Right atrium auricular region (tissue), 2 donors: ENCODE data around the gene NEDD4L. TPM values are rescaled to one million over a fixed set of nuclear protein-coding genes. Genes with fewer than 3 reads are reported as not detected.

Experiments used
- DNase-seq: peaks from one replicate; pipeline ENCODE4 v3.0.0-alpha.2; 2019; ENCODE audit warnings: low spot score
- H3K27ac ChIP-seq, 2 donors: fragments of 200-600 bp; sonication (generic); 1 replicate in 1 of 2; 2 replicates in 1 of 2; pipeline ENCODE4 v1.5.1; 2016 to 2019
- H3K27me3 ChIP-seq, 2 donors: fragments of 200-600 bp; sonication (generic); one replicate each; pipeline versions ENCODE4 v1.5.1 to v1.6.0; 2017 to 2019
- H3K36me3 ChIP-seq: fragments of 200-600 bp; sonication (generic); one replicate; pipeline ENCODE4 v1.5.1; 2016
- H3K4me1 ChIP-seq, 2 donors: fragments of 200-600 bp; sonication (generic); one replicate each; pipeline versions ENCODE4 v1.5.1 to v1.6.0; 2017 to 2019
- H3K4me3 ChIP-seq, 2 donors: fragments of 200-600 bp; sonication (generic); 1 replicate in 1 of 2; 2 replicates in 1 of 2; pipeline ENCODE4 v1.5.1; 2017 to 2019; ENCODE audit warnings: mild to moderate bottlenecking in 1 of 2, moderate library complexity in 1 of 2
- H3K9me3 ChIP-seq, 2 donors: fragments of 200-600 bp; sonication (generic); one replicate each; pipeline ENCODE4 v1.5.1; 2019
- CTCF ChIP-seq, 2 donors: fragments of 200-600 bp; sonication (generic); IDR thresholded peaks; one replicate each; pipeline ENCODE4 v1.5.1; 2019; ENCODE audit warnings: antibody characterized with exemption in 2 of 2
- total RNA-seq, 2 donors: library from RNA; depleted of rRNA; stranded (reverse); fragments of >200 nt; gene quantifications; one replicate each; pipeline ENCODE4 v1.1.0, GENCODE V29; 2016

Gene NEDD4L
- total RNA-seq, 2 donors from 2014 or later, result 45.0 to 68.0 TPM

DNA sequence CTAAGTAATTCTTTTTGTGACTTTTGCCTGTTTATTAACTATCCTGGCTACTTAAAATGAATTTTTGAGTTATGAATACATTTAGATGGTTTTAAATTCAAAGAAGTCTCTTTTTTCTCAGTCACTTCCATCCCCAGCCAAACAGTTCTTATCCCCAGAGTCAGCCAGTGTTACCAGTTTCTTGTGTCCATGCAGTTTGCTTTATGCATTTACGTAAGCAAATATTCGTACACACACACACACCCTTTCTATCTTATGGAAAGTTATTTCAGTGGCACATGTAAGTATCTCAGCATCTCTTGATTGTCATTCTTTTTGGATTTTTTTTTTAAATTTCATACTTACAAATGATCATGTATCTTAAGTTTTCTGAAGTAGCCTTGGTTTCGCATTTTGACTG lies 113.2 kb downstream of the NEDD4L start:
- Histone ChIP-seq H3K9me3 (no peaks in the 10 kb centered on the region), H3K27ac (no peak overlapping the region), H3K27me3 (no peaks in the 10 kb centered on the region), H3K4me1 (no peaks in the 10 kb centered on the region), H3K4me3 (no peak overlapping the region), H3K36me3 (no peaks in the 10 kb centered on the region)
- TF ChIP-seq CTCF (IDR thresholded peaks at IDR 0.05), result no peak
- no peak for DNase-seq

GRCh38 chr18:58158008-58158407 lies 114.0 kb downstream of the NEDD4L start:
- Histone ChIP-seq H3K27ac (no peak overlapping the region), H3K36me3 (no peaks in the 10 kb centered on the region), H3K4me1 (no peaks in the 10 kb centered on the region), H3K27me3 (no peaks in the 10 kb centered on the region), H3K4me3 (no peak overlapping the region), H3K9me3 (no peaks in the 10 kb centered on the region)
- peak; percentile 32 for DNase-seq
- TF ChIP-seq CTCF (IDR thresholded peaks at IDR 0.05), result no peak

- Histone ChIP-seq H3K4me1 (no peaks in the 10 kb centered on the region), H3K27me3 (no peaks in the 10 kb centered on the region), H3K4me3 (no peak overlapping the region), H3K9me3 (no peaks in the 10 kb centered on the region), H3K36me3 (no peaks in the 10 kb centered on the region), H3K27ac (no peak overlapping the region)
- DNase-seq, result peak; percentile 21
- TF ChIP-seq CTCF (IDR thresholded peaks at IDR 0.05), result no peak
Observed at GRCh38 chr18:58158459-58158858, 114.4 kb downstream of the NEDD4L start.

GRCh38 chr18:58161659-58162058 lies 117.6 kb downstream of the NEDD4L start:
- no peak for TF ChIP-seq CTCF (IDR thresholded peaks at IDR 0.05)
- Histone ChIP-seq H3K27ac (no peak overlapping the region), H3K4me1 (no peaks in the 10 kb centered on the region)

DNA sequence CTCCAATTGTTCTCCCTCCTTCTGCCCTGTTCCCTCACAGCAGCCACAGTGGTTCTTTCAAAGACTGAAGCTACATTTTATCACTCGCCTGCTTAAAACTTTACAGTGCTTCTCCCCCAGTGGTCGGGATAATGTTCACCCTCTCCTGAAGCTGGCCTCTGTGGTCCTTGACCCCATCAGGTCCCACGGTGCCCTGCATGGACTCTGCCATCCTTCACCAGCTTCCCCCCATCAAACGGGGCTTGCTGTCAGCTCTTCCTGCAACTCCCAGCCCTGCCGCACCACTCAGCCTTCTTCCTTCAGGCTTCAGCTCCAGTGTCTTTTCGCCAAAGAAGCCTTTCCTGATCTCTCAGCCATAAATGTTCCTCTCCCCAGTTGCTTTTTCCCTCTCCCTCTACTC lies 118.1 kb downstream of the NEDD4L start:
- Histone ChIP-seq H3K9me3 (no peaks in the 10 kb centered on the region), H3K4me3 (no peak overlapping the region), H3K36me3 (no peaks in the 10 kb centered on the region), H3K4me1 (no peaks in the 10 kb centered on the region), H3K27me3 (no peaks in the 10 kb centered on the region), H3K27ac (no peak overlapping the region)
- TF ChIP-seq CTCF (IDR thresholded peaks at IDR 0.05), result no peak
- no peak for DNase-seq

More at GRCh38 chr18:58161659-58162058, 117.6 kb downstream of the NEDD4L start:
- DNase-seq, result peak; percentile 18
- Histone ChIP-seq H3K4me3 (no peak overlapping the region), H3K9me3 (no peaks in the 10 kb centered on the region), H3K27me3 (no peaks in the 10 kb centered on the region), H3K36me3 (no peaks in the 10 kb centered on the region)

- Histone ChIP-seq H3K9me3 (no peaks in the 10 kb centered on the region), H3K27me3 (no peaks in the 10 kb centered on the region), H3K36me3 (no peaks in the 10 kb centered on the region), H3K4me3 (no peak overlapping the region), H3K27ac (no peak overlapping the region), H3K4me1 (no peaks in the 10 kb centered on the region)
- no peak for TF ChIP-seq CTCF (IDR thresholded peaks at IDR 0.05)
- DNase-seq, result peak; percentile 18
Observed at GRCh38 chr18:58163004-58163590, 119.1 kb downstream of the NEDD4L start.
